Keratinocyte (primary cell): ENCODE measurements around the gene NXPH3.

Source experiments
- CTCF ChIP-seq, 3 experiments: IDR thresholded peaks in 1 of 3; conservative IDR thresholded peaks in 1 of 3; optimal IDR thresholded peaks in 1 of 3; 2 replicates in 2 of 3; 3 replicates in 1 of 3; pipeline versions ENCODE3 to v1.5.1; 2011; ENCODE audit warnings: low read length in 3 of 3, mild to moderate bottlenecking in 3 of 3, moderate library complexity in 2 of 3, control low read depth in 1 of 3, inconsistent platforms in 1 of 3; ENCODE audit not compliant: insufficient read depth in 2 of 3; ENCODE audit errors: extremely low read depth in 1 of 3
- EZH2 ChIP-seq: IDR thresholded peaks from one replicate; pipeline ENCODE4 v1.6.1; 2012; ENCODE audit warnings: inconsistent platforms, mild to moderate bottlenecking, low read length, moderate library complexity

- no peak for TF ChIP-seq EZH2
- TF ChIP-seq CTCF (optimal IDR thresholded peaks at IDR 0.05 in 1 of 3, IDR thresholded peaks at IDR 0.05 in 1 of 3, conservative IDR thresholded peaks at IDR 0.05 in 1 of 3; ENCODE audit: extremely low read depth in 1 of 3, insufficient read depth in 2 of 3, low read length in 3 of 3) = no peak
Observed at GRCh38 chr17:49588312-49588711, 12.6 kb downstream of the NXPH3 start.
